ENCODE measurements around the gene FAM167B. TPM values are rescaled to one million over a fixed set of nuclear protein-coding genes. Genes with fewer than 3 reads are reported as not detected.

Gene FAM167B
- total RNA-seq: 0.79 and 1.7 TPM in 2 replicates

GRCh38 chr1:32246888-32247273 is at the start of gene FAM167B:
TSS of gene FAM167B (plus strand) at chr1:32247222. CDS start at chr1:32247422, 200 bp downstream.

GRCh38 chr1:32200226-32201010 is 46.6 kb upstream of the FAM167B start, which contains the start of gene CCDC28B:
TSS of gene CCDC28B (plus strand) at chr1:32200595. CDS start at chr1:32201936, 1,341 bp downstream.

GRCh38 chr1:32205401-32206370 is 41.3 kb upstream of the FAM167B start, which contains the start of gene IQCC:
TSS of gene IQCC (plus strand) at chr1:32205671. CDS start at chr1:32205682, 11 bp downstream.

GRCh38 chr1:32208891-32209328 is 38.1 kb upstream of the FAM167B start, which contains the start of gene DCDC2B:
TSS of gene DCDC2B (plus strand) at chr1:32209089. CDS start at chr1:32209094, 5 bp downstream.

GRCh38 chr1:32221980-32222755 is 24.9 kb upstream of the FAM167B start, which contains the start of the genes EIF3I and TMEM234:
TSS of gene EIF3I (plus strand) at chr1:32222407. CDS start at chr1:32222442, 35 bp downstream.
TSS of gene TMEM234 (minus strand) at chr1:32222353. CDS start at chr1:32222322, 31 bp downstream.

GRCh38 chr1:32250893-32251716 is 4.1 kb downstream of the FAM167B start, which contains the start of gene LCK:
TSS of gene LCK (plus strand) at chr1:32251265. CDS start at chr1:32274330, 23,065 bp downstream.

GRCh38 chr1:32291708-32292538 is 44.9 kb downstream of the FAM167B start, which contains the start of gene HDAC1:
TSS of gene HDAC1 (plus strand) at chr1:32292083. CDS start at chr1:32292170, 87 bp downstream.

Other genes with a start within 250 kb of the FAM167B start
- 42.5 and 56.6 TPM in 2 replicates for gene KHDRBS1, start 233.4 kb upstream of the FAM167B start, total RNA-seq
- 6.1 and 6.8 TPM in 2 replicates for gene TMEM39B, start 174.3 kb upstream of the FAM167B start, total RNA-seq
- gene KPNA6, start 139.2 kb upstream of the FAM167B start, total RNA-seq: 29.6 and 33.0 TPM in 2 replicates
- 87.7 and 107 TPM in 2 replicates for gene TXLNA, start 67.5 kb upstream of the FAM167B start, total RNA-seq
- gene CCDC28B, start 46.6 kb upstream of the FAM167B start, total RNA-seq: 15.6 and 17.6 TPM in 2 replicates
- gene IQCC, start 41.6 kb upstream of the FAM167B start, total RNA-seq: 2.1 and 2.5 TPM in 2 replicates
- not detected in 2 replicates for gene DCDC2B, start 38.1 kb upstream of the FAM167B start, total RNA-seq
- 20.7 and 22.7 TPM in 2 replicates for gene TMEM234, start 24.9 kb upstream of the FAM167B start, total RNA-seq
- gene EIF3I, start 24.8 kb upstream of the FAM167B start, total RNA-seq: 285 and 327 TPM in 2 replicates
- gene LCK, start 4.0 kb downstream of the FAM167B start, total RNA-seq: not detected in 2 replicates
- 113 and 116 TPM in 2 replicates for gene HDAC1, start 44.9 kb downstream of the FAM167B start, total RNA-seq
- gene MARCKSL1, start 89.0 kb downstream of the FAM167B start, total RNA-seq: 13.9 TPM in 2 replicates
- 0.66 and 0.99 TPM in 2 replicates for gene FAM229A, start 115.3 kb downstream of the FAM167B start, total RNA-seq
- 0.40 and 1.7 TPM in 2 replicates for gene TSSK3, start 115.3 kb downstream of the FAM167B start, total RNA-seq
- gene BSDC1, start 147.2 kb downstream of the FAM167B start, total RNA-seq: 56.5 and 60.6 TPM in 2 replicates
- under 0.01 TPM in 2 replicates for gene ZBTB8B, start 217.8 kb downstream of the FAM167B start, total RNA-seq